ENCODE data around the gene ZBED1.
"Not testable (repeated sequence)": the region's sequence is repeated elsewhere in the genome, so short reads cannot be mapped to it uniquely, and the experiment has no call there.

The ZBED1 gene

GRCh38 chrX:2498781-2499302, 1.9 kb downstream of the ZBED1 start:
- in situ Hi-C loops (cut with MboI; ENCODE audit: low sequenced_read_pairs): no loop called here

GRCh38 chrX:2497961-2498780, 2.6 kb downstream of the ZBED1 start:
- in situ Hi-C loops (cut with MboI; ENCODE audit: low sequenced_read_pairs): no loop called here

- in situ Hi-C loops (cut with MboI; ENCODE audit: low sequenced_read_pairs): no loop called here
These were observed 5.2 kb downstream of the ZBED1 start for GRCh38 chrX:2495595-2495994.

GRCh38 chrX:2492531-2493218, 8.1 kb downstream of the ZBED1 start:
- in situ Hi-C loops (cut with MboI; ENCODE audit: low sequenced_read_pairs): no loop called here

- in situ Hi-C loops (cut with MboI; ENCODE audit: low sequenced_read_pairs): no loop called here
These were observed 10.1 kb downstream of the ZBED1 start for GRCh38 chrX:2490634-2491033.

- in situ Hi-C loops (cut with MboI; ENCODE audit: low sequenced_read_pairs): no loop called here
These were observed 11.0 kb downstream of the ZBED1 start for GRCh38 chrX:2489446-2490445.

- in situ Hi-C loops (cut with MboI; ENCODE audit: low sequenced_read_pairs): no loop called here
These were observed 12.0 kb downstream of the ZBED1 start for GRCh38 chrX:2488621-2489285.

GRCh38 chrX:2487366-2487765, 13.4 kb downstream of the ZBED1 start:
- in situ Hi-C loops (cut with MboI; ENCODE audit: low sequenced_read_pairs): no loop called here

GRCh38 chrX:2486476-2487133, 14.2 kb downstream of the ZBED1 start:
- in situ Hi-C loops (cut with MboI; ENCODE audit: low sequenced_read_pairs): no loop called here

- in situ Hi-C loops (cut with MboI; ENCODE audit: low sequenced_read_pairs): no loop called here
These were observed 14.9 kb downstream of the ZBED1 start for GRCh38 chrX:2485789-2486345.

- in situ Hi-C loops (cut with MboI; ENCODE audit: low sequenced_read_pairs): no loop called here
These were observed 15.8 kb downstream of the ZBED1 start for GRCh38 chrX:2484721-2485648.

- in situ Hi-C loops (cut with MboI; ENCODE audit: low sequenced_read_pairs): no loop called here
These were observed 16.5 kb downstream of the ZBED1 start for GRCh38 chrX:2484256-2484655.

- in situ Hi-C loops (cut with MboI; ENCODE audit: low sequenced_read_pairs): no loop called here
These were observed 17.2 kb downstream of the ZBED1 start for GRCh38 chrX:2483398-2484060.

GRCh38 chrX:2481597-2481996, 19.2 kb downstream of the ZBED1 start:
- in situ Hi-C loops (cut with MboI; ENCODE audit: low sequenced_read_pairs): not testable (repeated sequence)

- in situ Hi-C loops (cut with MboI; ENCODE audit: low sequenced_read_pairs): not testable (repeated sequence)
These were observed 20.8 kb downstream of the ZBED1 start for GRCh38 chrX:2479982-2480381.

GRCh38 chrX:2479420-2479780, 21.4 kb downstream of the ZBED1 start:
- in situ Hi-C loops (cut with MboI; ENCODE audit: low sequenced_read_pairs): no loop called here

GRCh38 chrX:2478546-2479419, 22.0 kb downstream of the ZBED1 start:
- in situ Hi-C loops (cut with MboI; ENCODE audit: low sequenced_read_pairs): no loop called here

Measured in HL-60/S4 (cell line).